Measurements from ENCODE around the gene PCSK4. TPM values are rescaled to one million over a fixed set of nuclear protein-coding genes. Genes with fewer than 3 reads are reported as not detected.

Gene PCSK4
- total RNA-seq, 1 experiment from 2014 or later: 11.1 TPM

DNA sequence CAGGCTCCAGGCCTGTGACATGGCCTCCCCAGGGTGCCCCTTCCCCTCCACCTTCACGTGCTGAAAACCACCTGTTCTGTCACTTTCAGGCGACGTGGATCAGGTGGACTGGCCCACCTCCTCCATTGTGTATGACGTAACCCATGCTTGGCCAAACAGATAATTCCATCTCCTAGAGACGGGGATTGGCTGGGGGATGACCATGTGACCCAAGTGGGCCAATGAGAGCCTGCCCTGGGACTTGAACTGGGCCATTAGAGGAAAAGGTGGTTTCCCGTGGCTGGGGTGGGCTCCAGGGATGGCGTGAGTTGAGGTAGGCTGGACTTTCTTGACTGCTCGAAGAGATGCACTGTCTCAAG lies 26.2 kb upstream of the PCSK4 start:
- H3K79me2 ChIP-seq (ENCODE audit: insufficient read depth, low read length): peaks cover 10% of the 10 kb centered on the region; the same call in 1 of the 2 replicates
- TF ChIP-seq ZFX (IDR thresholded peaks at IDR 0.05): no peak
- TF ChIP-seq FOSL1 (IDR thresholded peaks at IDR 0.05; ENCODE audit: low read depth): no peak
- TF ChIP-seq POLR2A (IDR thresholded peaks at IDR 0.05; ENCODE audit: borderline replicate concordance, extremely low read depth, insufficient read depth, insufficient read length): no peak
- no peak for TF ChIP-seq YY1 (IDR thresholded peaks at IDR 0.05; ENCODE audit: extremely low read depth, insufficient replicate concordance, low read depth, low read length)
- no peak for TF ChIP-seq POLR2AphosphoS5 (IDR thresholded peaks at IDR 0.05; ENCODE audit: low read depth, low read length)
- no peak for TF ChIP-seq CBX3 (IDR thresholded peaks at IDR 0.05; ENCODE audit: low read depth)
- no peak for TF ChIP-seq ZNF274 (IDR thresholded peaks at IDR 0.05; ENCODE audit: low read depth, low read length)
- TF ChIP-seq SIN3A (IDR thresholded peaks at IDR 0.05; ENCODE audit: low read depth): no peak
- TF ChIP-seq, protein P1, sequence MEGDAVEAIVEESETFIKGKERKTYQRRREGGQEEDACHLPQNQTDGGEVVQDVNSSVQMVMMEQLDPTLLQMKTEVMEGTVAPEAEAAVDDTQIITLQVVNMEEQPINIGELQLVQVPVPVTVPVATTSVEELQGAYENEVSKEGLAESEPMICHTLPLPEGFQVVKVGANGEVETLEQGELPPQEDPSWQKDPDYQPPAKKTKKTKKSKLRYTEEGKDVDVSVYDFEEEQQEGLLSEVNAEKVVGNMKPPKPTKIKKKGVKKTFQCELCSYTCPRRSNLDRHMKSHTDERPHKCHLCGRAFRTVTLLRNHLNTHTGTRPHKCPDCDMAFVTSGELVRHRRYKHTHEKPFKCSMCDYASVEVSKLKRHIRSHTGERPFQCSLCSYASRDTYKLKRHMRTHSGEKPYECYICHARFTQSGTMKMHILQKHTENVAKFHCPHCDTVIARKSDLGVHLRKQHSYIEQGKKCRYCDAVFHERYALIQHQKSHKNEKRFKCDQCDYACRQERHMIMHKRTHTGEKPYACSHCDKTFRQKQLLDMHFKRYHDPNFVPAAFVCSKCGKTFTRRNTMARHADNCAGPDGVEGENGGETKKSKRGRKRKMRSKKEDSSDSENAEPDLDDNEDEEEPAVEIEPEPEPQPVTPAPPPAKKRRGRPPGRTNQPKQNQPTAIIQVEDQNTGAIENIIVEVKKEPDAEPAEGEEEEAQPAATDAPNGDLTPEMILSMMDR (IDR thresholded peaks at IDR 0.05 in 2 of 3, conservative IDR thresholded peaks at IDR 0.05 in 1 of 3; ENCODE audit: borderline replicate concordance in 1 of 3, insufficient read depth in 1 of 3, low read depth in 2 of 3, low read length in 2 of 3): no peak
- CTCF ChIA-PET: no interaction called here
- RAD21 ChIA-PET (ENCODE audit: low non-redundant PET in 1 of 2, low total read pairs in 2 of 2, uncharacterized antibody in 2 of 2, unreplicated experiment in 2 of 2): no interaction called here
- no TSS peak for BruUV-seq (replicated peaks)
- intact Hi-C loops (cut with micrococcal nuclease): no loop called here
- H3K27ac ChIP-seq (ENCODE audit: low read depth, low read length): no peak overlapping the region
- POLR2A ChIA-PET: no interaction called here
- no peak for ATAC-seq
- H3K27me3 ChIP-seq (ENCODE audit: insufficient read depth, low read length): no peaks in the 10 kb centered on the region
- H3K4me2 ChIP-seq (ENCODE audit: low read length): no peak overlapping the region
- no peak overlapping the region for H2AFZ ChIP-seq (ENCODE audit: low read depth, low read length, poor library complexity, severe bottlenecking)
- H3K4me1 ChIP-seq (ENCODE audit: control insufficient read depth in 1 of 2, insufficient read depth in 2 of 2, low read length in 2 of 2): peaks cover 10 to 27% of the 10 kb centered on the region in 2 experiments
- H3K4me3 ChIP-seq (replicated peaks in 1 of 2; ENCODE audit: low read depth in 1 of 2, low read length in 2 of 2): no peak overlapping the region
- H3K9ac ChIP-seq (ENCODE audit: low read length): no peak overlapping the region
- H4K20me1 ChIP-seq (ENCODE audit: insufficient read depth): no peaks in the 10 kb centered on the region
- no peaks in the 10 kb centered on the region for H3K9me3 ChIP-seq (ENCODE audit: control insufficient read depth in 1 of 2, insufficient read depth in 1 of 2, low read depth in 1 of 2, low read length in 2 of 2)
- H3K9me2 ChIP-seq (ENCODE audit: insufficient read depth): no peaks in the 10 kb centered on the region
- no peaks in the 10 kb centered on the region for H3K36me3 ChIP-seq (ENCODE audit: control insufficient read depth in 1 of 2, insufficient read depth in 2 of 2, low read length in 2 of 2)
- no peak for DNase-seq (ENCODE audit: low read depth, low spot score)
